ENCODE measurements around the gene SCFD2.

Gene SCFD2

GRCh38 chr4:53132132-53132891 is 233.5 kb downstream of the SCFD2 start:
- no peak for DNase-seq

GRCh38 chr4:53131562-53131925 is 234.3 kb downstream of the SCFD2 start:
- DNase-seq = no peak

GRCh38 chr4:53130896-53131561 is 234.8 kb downstream of the SCFD2 start:
- DNase-seq = no peak

DNA sequence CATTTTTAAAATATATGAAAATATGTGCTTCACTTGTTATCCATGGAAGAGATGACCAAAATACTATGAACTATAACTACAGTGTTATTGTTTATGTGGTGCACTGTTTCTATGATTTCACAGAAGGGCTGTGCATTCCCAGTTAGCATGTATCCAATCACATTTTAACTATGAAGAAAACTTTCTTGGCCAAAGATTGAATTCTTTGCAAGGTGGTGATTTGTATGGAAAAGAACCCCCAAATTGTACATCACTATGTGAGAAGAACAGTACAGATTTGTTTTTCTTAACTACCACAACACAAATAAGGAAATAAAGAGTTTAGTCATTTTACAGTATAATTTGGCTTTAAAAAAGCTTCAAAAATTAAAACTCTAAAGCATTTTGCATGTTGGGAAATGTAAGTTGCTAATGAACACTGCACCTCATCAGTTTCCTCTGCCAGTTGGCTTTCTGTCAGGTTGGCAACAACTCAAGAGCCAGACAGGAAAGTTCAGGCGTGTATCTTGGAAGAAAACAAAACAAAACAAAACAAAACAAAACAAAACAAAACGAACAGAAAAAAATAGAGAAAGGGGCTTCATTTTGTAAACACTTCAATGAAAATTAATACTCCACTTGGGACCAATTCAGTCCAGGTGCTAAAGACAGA is 237.0 kb downstream of the SCFD2 start:
- no peak for DNase-seq

DNA sequence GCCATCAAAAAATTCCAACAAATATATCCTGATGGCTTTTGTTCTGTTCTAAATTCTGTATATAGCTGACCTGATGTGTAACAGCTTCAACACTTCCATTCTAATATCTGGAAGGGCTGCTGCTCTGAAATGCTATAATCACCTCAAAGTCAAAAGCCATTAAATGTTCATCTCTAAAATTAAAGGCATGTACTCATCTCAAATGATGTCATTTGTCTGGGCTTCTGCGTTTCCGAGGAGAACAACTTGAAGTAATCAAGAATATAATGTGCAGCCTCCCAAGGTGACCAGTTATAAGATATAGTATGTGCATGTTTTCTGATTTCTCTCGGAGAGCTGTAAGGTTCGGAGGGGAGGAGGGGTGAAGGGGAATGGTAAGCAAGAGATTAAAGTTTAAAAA is 237.6 kb downstream of the SCFD2 start:
- DNase-seq = no peak

DNA sequence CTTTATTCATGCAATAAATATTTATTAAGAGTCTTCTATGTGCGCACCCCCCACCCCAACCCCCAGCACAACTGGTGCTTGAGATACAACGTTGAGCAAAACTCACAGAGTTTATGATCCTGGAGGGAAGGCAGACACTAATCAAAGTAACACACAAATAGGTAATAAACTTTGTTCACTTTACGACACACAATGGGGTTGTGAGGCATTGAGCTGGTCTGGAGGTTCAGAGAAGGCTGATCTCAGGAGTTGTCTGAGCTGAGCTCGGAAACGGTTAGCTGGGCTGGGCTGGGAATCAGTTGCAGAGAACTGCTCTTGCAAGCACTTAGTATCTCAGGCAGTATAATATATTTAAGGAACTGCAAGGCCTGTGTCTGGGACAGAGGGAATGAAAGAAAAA is 238.5 kb downstream of the SCFD2 start:
- DNase-seq = no peak

DNA sequence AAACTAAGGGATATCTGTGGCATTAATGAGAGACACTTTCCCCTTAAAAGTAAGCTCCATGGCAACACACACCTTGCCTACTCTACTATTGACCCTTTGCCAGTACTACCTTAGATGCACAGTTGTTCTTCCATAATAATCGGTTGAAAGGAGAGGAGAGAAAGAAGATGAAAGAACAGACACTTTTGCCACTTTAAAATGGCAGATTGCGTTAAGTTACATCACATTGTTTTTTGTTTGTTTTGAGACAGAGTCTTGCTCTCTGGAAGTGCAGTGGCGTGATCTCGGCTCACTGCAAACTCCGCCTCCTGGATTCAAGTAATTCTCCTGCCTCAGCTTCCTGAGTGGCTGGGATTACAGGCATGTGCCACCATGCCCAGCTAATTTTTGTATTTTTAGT is 239.8 kb downstream of the SCFD2 start:
- no peak for DNase-seq

GRCh38 chr4:53123819-53124218 is 242.0 kb downstream of the SCFD2 start:
- no peak for DNase-seq

DNA sequence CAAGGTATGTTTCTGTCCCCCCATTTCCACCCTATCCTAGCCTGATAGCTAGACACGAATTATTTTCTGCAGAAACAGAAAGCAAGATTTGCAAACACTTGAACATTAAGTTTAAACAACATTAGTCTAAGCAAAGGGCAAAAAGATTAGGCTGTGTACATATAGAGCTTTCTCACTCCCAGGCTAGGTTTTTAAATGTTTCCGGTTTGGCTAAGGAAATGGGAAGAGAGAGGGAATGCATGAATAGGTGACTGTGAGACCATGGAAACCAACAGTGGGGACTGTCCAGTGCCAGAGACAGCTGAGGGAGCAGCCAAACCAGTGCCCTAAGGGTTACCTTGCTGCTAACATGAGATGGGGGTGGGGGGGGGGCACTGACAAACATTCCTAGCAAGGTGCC is 242.7 kb downstream of the SCFD2 start:
- DNase-seq = no peak

DNA sequence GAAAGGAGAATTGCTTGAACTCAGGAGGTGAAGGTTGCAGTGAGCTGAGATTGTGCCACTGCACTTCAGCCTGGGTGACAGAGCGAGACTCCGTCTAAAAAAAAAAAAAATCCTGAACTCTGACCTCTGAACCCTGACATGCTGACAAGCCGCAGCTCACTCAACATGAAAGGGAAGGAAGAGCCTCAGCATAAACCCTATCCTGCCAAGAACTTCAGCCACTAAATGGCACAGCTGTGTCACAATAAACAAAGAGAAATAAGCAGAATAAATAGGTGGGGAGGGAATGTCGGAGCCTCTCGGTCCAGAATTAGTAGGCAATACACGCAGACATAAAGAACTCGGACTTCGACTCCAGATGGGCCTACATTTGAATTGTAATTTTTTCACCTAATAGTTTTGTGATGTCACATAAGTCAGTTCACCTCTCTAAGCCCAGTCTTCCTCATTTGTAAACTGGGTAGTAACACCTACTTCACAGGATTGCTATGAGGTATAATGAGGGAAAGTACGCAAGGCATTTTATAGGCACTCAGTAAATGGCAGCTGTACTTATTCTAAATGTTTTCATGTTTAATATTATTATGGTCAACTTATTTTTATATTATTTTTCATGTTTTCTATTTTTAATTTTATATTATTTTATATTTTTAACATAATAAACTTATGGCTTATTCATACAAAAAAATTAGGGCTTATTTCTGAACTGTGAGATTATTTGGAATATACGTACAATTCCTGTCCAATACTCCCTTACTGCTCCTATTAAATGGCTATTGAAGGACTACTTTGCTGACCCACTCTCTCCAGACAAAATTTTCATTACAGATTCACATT is 243.4 kb downstream of the SCFD2 start:
- no peak for DNase-seq

GRCh38 chr4:53121264-53121865 is 244.5 kb downstream of the SCFD2 start:
- no peak for DNase-seq

- no peak for DNase-seq
Measured at GRCh38 chr4:53120778-53121177, 245.1 kb downstream of the SCFD2 start.

DNA sequence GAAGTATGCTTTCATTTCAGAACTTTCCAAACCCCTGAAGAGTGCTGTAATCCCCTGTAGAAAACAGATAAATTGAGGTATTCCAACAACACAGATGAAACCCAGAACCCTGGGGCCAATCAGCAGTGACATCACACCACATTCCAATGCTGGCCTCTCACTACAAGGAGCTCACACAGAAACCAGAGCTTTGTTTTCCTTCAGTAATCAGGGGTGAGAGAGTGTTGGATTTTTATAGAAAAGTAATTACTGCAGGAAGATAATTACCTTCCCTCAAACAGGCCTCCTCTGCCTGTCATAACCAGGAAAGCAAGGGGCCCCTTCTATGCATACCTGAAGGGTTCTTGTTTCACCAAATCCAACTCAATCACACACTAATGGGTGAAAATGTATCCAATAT is 246.2 kb downstream of the SCFD2 start:
- no peak for DNase-seq

- DNase-seq = no peak
Measured at GRCh38 chr4:53118676-53119075, 247.2 kb downstream of the SCFD2 start.

DNA sequence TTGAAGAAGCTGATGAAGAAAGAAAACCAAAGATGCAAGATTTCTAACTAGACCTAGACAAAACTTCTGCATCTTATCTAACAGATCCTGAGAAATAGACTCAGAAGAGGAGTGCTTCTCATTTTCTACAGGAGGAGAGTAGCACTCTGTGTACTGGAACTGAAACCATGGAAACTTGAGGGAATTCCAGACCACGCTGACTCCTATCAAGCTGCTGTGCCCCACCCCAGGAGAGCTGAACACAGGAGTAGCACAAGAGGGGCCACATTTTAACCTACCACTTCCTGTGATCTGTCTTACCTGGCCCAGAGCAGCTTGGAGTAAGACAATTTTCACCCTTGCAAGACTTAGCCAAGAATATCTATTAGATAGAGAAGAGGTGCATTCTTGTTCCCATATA is 248.9 kb downstream of the SCFD2 start:
- DNase-seq = no peak

DNA sequence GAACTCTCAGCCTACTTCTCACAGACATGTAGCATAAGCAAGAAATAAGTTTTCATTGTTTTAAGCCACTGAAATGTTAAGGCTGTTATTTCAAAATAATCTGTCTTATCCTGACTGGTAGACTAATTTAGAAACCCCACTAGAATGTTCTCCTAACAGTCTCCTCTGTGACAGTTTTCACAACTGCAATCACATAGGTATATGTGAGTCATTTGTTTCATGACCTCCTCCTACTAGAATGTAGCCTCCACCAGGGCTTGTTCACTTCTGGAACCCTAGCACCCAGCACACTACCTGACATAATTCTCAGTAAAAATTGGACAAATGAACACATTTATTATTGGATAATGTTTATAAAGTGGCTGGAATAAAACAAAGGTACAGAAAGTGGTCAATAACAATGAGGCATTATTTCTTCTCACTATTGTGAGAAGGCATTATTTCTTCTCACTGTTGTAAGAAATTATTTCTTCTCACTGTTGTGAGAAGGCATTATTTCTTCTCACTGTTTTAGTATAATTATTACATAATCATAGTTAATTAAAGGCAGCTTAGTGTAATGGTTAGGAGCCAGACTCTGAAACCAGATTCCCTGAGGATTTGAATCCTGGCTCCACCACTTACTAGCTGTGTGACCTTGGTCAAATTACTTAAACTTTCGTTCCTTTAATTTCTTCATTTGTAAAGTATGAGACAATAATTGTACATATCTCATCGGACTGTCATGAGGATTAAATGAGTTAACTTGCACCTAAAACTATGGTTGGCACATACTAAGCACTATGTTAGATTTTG is 252.2 kb downstream of the SCFD2 start:
- no peak for DNase-seq

- DNase-seq = no peak
Measured at GRCh38 chr4:53105313-53105712, 260.5 kb downstream of the SCFD2 start.

- no peak for DNase-seq
Measured at GRCh38 chr4:53103481-53103880, 262.4 kb downstream of the SCFD2 start.

GRCh38 chr4:53101191-53101581 is 264.7 kb downstream of the SCFD2 start:
- DNase-seq = no peak

DNA sequence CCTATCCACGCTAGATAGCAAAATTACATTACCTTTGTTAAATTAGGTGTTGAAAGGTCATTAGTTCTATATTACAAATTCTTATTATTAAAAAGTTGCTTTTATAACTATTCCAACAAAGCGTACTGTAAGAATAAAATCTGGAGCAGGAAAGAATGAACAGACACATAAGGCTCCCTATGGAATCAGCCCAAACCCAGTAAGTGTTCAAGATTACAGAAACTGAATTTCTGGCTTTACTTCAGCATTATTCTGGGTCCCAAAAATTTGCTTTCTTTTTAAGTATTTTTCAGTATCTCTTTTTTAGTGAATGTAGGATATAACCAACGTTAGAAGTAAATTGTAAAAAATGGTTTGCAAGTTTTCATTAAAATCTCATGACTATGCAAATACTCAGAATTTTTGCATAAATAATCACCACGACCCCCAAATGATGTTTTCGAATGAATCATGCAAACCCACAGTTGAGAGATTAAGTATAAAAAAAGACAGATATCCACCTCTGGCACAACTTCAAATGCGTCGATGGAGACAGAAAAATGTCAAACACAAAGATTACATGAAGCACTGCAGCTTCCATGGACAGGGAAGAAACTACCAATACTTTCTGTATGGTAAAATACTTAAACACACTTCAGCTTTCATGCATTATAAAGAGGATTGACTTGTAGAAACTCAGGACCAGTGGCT is 265.2 kb downstream of the SCFD2 start:
- no peak for DNase-seq

- no peak for DNase-seq
Measured at GRCh38 chr4:53098681-53099121, 267.2 kb downstream of the SCFD2 start.

Measured in CD4-positive, alpha-beta T cell treated with Interleukin-15 for 1 hour (primary cell).